IPS-18a (cell line): ENCODE results near the gene CGB1.
"Not testable (repeated sequence)": the region's sequence is repeated elsewhere in the genome, so short reads cannot be mapped to it uniquely, and the experiment has no call there.

ENCODE experiments used
- H3K27ac ChIP-seq: one replicate; pipeline ENCODE4 v1.5.1; 2013; ENCODE audit warnings: low read length
- H3K27me3 ChIP-seq: one replicate; pipeline ENCODE4 v1.6.1; 2013; ENCODE audit warnings: mild to moderate bottlenecking, low read length; ENCODE audit not compliant: control insufficient read depth, insufficient read depth
- H3K36me3 ChIP-seq: one replicate; pipeline ENCODE4 v1.6.1; 2013; ENCODE audit warnings: low read depth, low read length; ENCODE audit not compliant: control insufficient read depth
- H3K4me1 ChIP-seq: one replicate; pipeline ENCODE4 v1.6.1; 2013; ENCODE audit warnings: low read depth, low read length; ENCODE audit not compliant: control insufficient read depth
- H3K4me3 ChIP-seq: one replicate; pipeline ENCODE4 v1.5.1; 2013; ENCODE audit warnings: low read length
- H3K9ac ChIP-seq: one replicate; pipeline ENCODE4 v1.6.1; 2013; ENCODE audit warnings: mild to moderate bottlenecking, low read length, moderate library complexity
- H3K9me3 ChIP-seq: one replicate; pipeline ENCODE4 v1.6.1; 2013; ENCODE audit warnings: low read depth, low read length; ENCODE audit not compliant: control insufficient read depth

Gene CGB1

DNA sequence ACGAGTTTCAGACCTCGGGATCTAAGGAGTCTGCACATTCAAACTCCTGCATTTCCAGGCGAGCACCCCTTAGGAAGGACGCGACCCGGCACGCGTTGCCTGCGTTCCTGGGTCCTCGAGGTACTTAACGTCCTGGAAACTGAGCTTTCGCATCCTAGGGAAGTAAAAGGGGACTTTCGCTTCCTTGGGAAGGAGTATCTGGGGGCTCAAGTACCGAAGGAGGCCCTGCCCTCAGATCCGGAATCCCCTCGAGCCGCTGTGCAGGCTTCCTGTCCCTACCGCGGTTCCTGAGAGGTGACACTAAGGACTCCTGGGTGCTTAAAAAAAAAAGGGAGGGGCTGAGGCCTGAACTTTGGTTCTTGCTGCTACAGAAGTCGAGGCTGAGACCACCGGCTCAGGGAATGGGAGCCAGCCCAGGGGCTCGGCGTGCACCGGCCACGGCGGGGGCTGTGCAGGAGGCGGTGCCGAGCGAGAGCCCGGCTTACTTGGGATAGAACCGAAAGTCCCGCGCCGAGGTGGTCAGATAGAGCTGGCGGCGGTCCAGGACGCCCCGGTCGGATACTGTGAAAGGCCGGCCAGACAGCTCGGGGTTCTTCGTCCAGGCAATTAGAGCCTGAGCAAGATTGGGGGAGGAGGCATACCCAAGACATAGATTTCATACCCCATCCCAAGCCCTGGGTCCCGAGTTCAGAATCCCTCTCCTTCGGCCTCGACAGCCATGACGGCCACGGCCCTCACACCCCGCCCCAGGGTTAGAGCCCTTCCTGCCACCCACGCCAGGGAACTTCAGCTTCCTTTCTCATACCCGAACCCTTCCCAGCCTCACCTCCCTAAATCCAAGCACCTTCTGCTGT, 18.1 kb downstream of the CGB1 start:
- not testable (repeated sequence) for H3K9me3 ChIP-seq, H3K36me3 ChIP-seq, H3K9ac ChIP-seq, H3K4me1 ChIP-seq, H3K27ac ChIP-seq
- H3K4me3 ChIP-seq, result peak overlapping the region; percentile 51
- peaks cover 38% of the 10 kb centered on the region for H3K27me3 ChIP-seq

DNA sequence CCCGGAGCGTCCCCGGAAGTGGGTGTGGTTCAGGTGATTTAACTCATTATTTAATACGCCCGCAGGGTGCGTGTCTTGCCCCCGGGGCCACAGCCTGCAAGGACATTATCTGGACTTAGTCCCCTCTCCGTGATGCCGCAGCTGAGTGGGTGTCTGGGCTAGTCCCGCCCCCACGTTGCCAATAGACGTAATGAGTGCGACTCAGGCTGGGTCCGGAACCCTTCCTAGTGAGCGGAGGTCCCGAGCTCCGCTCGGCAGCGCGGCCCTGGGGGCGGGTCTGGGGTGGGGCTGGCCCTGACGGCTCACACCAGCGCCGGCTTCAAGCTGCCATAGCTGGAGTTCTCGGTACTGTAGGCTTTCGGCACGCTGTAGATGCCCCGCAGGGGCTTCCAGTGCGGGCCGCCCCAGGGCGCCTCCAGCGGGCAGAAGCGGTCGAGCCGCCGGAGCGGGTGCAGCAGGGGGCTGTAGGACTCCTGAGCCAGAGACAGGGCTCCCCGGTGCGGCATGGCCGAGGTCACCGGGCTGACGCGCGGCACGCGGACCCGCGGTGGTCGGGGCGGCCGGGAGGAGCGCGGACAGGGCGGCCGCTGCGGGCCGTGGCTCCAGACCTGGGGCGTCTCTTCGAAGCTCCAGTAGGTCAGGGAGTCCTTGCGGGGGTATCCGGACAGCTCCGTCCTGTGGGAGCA, 18.9 kb downstream of the CGB1 start:
- Histone ChIP-seq H3K9ac (no peak overlapping the region), H3K27me3 (peaks cover 38% of the 10 kb centered on the region), H3K4me1 (peaks cover 4% of the 10 kb centered on the region), H3K9me3 (no peaks in the 10 kb centered on the region), H3K36me3 (peaks cover 9% of the 10 kb centered on the region), H3K4me3 (peak overlapping the region; percentile 51), H3K27ac (no peak overlapping the region)

DNA sequence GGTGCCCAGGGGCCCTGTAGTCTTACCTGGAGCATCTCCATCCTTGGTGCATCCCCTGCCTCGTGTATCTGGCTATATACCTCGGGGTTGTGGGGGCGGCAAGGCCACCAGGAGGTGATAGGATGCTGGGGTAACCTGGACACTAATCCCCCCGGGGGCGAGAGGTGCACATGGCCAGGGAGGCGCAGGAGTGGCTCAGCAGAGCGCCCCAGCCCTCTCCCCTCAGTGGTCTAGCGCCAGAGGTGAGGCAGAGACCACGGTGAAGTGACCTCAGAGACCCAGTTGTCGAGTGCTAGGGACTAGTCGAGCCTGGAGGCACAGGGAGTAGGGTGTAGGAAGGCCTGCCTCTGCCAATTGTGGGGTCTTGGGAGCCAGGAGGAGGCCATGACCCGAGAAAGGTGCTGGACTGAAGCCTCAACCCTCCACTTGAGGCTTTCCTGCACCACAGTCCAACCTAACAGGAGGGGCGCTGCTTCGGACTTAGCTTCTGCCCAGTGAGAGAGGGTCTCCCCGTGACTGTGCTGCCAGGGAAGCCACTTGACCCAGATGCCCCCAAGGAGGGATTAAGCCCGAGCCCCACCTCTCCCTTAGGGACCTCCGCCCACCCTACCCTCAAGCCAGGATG, 19.5 kb downstream of the CGB1 start, which contains the start of gene LHB:
TSS of gene LHB (minus strand) at position 51 of the 625 bp plus-strand sequence. CDS start at position 41, 10 bp downstream.
- Histone ChIP-seq H3K9me3 (no peaks in the 10 kb centered on the region), H3K27me3 (peaks cover 37% of the 10 kb centered on the region), H3K4me3 (peak within 1 kb of the TSS; percentile 51), H3K36me3 (peaks cover 9% of the 10 kb centered on the region), H3K9ac (no peak within 1 kb of the TSS), H3K27ac (no peak within 1 kb of the TSS), H3K4me1 (peaks cover 4% of the 10 kb centered on the region)

DNA sequence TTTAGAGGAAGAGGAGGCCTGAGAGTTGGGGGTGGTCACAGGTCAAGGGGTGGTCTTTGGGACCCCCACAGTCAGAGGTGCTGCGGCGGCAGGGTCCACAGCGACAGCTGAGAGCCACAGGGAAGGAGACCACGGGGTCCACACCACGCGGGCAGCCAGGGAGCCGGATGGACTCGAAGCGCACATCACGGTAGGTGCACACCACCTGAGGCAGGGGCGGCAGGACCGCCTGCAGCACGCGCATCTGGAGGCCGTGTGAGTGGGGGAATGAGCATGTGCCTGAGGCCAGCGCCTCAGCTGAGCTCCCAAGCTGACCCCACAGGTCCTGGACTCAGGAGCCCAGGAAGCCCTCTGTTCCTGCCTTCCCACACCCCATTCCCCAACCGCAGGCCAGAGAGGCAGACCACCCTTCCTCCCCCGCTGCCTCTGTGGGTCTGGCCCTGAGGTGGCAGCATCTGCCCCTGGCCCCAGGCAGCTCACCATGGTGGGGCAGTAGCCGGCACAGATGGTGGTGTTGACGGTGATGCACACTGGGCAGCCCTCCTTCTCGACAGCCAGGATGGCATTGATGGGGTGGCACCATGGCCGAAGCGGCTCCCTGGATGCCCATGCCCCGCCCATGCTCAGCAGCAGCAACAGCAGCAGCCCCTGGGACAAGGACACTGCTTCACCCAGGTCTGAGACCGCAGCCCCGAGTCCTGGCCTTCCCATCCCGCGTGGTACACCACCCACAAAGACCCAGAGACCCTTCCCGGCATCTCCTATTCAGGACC, 20.4 kb downstream of the CGB1 start:
- no peak overlapping the region for H3K4me3 ChIP-seq
- H3K36me3 ChIP-seq, result peaks cover 15% of the 10 kb centered on the region
- no peaks in the 10 kb centered on the region for H3K9me3 ChIP-seq
- peaks cover 4% of the 10 kb centered on the region for H3K4me1 ChIP-seq
- peaks cover 28% of the 10 kb centered on the region for H3K27me3 ChIP-seq
- H3K27ac ChIP-seq, result no peak overlapping the region
- no peak overlapping the region for H3K9ac ChIP-seq

DNA sequence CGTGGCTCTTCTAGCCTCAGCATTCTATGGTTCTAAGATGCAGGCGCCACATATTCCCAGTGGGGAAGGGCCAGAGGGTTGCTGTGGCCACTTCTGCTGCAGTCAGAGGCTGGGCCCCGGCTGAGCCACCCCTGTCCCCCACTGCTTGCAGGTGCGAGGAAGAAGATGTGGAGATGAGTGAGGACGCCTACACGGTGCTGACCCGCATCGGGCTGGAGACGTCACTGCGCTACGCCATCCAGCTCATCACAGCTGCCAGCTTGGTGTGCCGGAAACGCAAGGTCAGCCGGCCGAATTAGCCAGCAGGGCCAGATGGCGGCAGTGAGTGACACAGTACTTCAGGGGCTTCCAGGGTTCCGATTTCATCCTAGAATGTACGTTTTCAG, 21.8 kb downstream of the CGB1 start:
- Histone ChIP-seq H3K9ac (no peak overlapping the region), H3K27ac (no peak overlapping the region), H3K36me3 (peaks cover 26% of the 10 kb centered on the region), H3K4me3 (no peak overlapping the region), H3K4me1 (peaks cover under 1% of the 10 kb centered on the region), H3K27me3 (peaks cover 19% of the 10 kb centered on the region), H3K9me3 (no peaks in the 10 kb centered on the region)

DNA sequence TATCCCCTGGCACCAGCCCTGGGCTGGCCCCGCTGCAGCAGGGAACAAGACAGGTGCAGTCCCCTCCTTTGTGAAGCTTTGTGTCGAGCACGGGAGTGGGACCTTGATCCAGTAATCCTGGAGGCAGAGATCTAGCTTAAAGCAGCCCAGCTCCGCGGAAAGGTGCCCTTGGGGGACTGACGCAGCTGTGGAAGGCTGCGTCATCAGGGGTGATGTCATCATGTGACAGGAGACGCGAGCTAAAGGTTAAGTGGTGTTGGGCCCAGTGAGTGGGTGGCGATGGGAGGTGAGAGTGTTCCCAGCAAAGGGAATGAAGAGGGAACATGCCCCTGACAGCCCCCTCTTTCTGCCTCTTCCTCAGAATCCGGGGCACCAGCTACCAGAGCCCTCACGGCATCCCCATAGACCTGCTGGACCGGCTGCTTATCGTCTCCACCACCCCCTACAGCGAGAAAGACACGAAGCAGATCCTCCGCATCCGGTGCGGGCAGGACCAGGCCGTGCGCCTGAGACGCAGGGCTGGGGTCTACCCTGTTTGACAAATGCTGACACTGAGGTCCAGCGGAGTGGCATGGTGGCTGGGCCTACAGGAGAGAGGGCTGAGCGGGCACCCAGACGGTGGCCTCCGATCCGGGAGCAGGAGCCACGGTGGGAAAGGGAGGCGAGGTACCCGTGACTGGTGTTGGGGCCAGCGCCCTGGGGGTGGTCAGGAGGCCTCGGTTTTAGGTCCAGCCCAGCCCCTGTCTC, 22.4 kb downstream of the CGB1 start:
- H3K4me3 ChIP-seq, result no peak overlapping the region
- H3K4me1 ChIP-seq, result no peaks in the 10 kb centered on the region
- peaks cover 30% of the 10 kb centered on the region for H3K36me3 ChIP-seq
- no peaks in the 10 kb centered on the region for H3K9me3 ChIP-seq
- no peak overlapping the region for H3K27ac ChIP-seq
- H3K9ac ChIP-seq, result no peak overlapping the region
- peaks cover 19% of the 10 kb centered on the region for H3K27me3 ChIP-seq

DNA sequence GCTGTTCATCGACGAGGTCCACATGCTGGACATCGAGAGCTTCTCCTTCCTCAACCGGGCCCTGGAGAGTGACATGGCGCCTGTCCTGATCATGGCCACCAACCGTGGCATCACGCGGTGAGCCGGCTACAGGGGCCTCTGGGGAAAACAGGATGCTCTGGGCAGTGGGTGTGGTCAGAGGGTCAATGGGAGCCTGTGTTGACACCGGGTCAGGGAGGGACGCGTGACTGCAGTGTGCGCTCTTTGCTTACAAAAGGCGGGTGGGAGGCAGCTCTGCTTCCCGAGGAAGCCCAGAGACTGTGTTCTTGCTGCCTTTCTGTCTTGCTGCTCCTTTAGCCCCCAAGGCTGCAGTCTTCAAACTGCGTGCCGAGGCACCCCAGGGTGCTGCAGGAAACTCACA, 25.5 kb downstream of the CGB1 start:
- Histone ChIP-seq H3K9me3 (no peaks in the 10 kb centered on the region), H3K4me3 (no peak overlapping the region), H3K27ac (no peak overlapping the region), H3K9ac (no peak overlapping the region), H3K4me1 (no peaks in the 10 kb centered on the region), H3K36me3 (peaks cover 43% of the 10 kb centered on the region), H3K27me3 (no peaks in the 10 kb centered on the region)

DNA sequence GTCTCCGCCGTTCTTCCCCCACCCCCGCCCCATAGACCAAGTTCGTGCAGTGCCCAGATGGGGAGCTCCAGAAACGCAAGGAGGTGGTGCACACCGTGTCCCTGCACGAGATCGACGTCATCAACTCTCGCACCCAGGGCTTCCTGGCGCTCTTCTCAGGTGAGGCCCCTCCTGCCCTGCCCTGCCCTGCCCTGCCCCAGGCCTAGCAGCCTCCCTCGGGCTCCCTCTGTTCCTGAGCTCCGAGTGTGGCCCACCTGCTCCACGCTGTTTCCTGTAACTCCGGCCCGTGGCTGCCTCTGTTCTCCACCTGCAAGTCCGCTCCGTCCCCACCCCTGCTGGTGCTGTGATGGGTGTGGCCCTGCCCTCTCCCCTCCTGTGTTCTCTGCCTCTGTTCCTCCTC, 26.2 kb downstream of the CGB1 start:
- Histone ChIP-seq H3K27me3 (no peaks in the 10 kb centered on the region), H3K4me1 (no peaks in the 10 kb centered on the region), H3K4me3 (no peak overlapping the region), H3K9me3 (no peaks in the 10 kb centered on the region), H3K36me3 (peaks cover 40% of the 10 kb centered on the region), H3K9ac (no peak overlapping the region), H3K27ac (no peak overlapping the region)

DNA sequence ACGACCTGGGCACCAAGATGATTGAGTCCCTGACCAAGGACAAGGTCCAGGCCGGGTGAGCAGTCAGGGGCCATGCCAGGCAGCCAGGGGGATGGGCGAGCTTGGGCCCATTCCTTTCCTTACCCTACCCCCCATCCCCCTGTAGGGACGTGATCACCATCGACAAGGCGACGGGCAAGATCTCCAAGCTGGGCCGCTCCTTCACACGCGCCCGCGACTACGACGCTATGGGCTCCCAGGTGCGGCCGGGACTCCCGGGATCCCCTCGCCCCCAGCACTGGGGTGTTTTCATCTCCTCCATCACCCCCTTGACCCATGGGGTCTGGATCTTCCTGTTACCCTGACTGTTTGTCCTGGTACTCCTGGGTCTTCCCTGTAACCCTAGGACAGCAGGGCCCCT, 26.9 kb downstream of the CGB1 start:
- H3K36me3 ChIP-seq, result peaks cover 39% of the 10 kb centered on the region

DNA sequence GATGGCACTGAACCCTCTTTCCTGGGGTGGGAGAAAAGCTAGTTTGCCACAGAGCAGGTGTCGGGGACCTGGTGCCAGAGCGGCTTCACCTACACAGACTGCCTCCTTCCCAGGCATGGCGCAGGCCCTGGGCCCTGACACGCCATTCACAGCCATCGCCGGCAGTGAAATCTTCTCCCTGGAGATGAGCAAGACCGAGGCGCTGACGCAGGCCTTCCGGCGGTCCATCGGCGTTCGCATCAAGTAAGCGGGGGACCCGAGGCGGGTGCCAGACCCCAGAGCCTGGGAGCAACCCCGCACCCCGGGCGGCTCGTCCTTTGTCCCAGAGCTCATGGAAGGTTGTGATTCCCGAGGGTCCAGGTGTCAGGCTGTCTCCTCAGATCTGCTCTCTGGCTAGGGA, 29.8 kb downstream of the CGB1 start:
- H3K9me3 ChIP-seq, result no peaks in the 10 kb centered on the region
- no peak overlapping the region for H3K4me3 ChIP-seq
- H3K27me3 ChIP-seq, result no peaks in the 10 kb centered on the region
- H3K9ac ChIP-seq, result no peak overlapping the region
- no peaks in the 10 kb centered on the region for H3K4me1 ChIP-seq
- H3K36me3 ChIP-seq, result peaks cover 53% of the 10 kb centered on the region
- H3K27ac ChIP-seq, result no peak overlapping the region

More for the DNA sequence above, 26.9 kb downstream of the CGB1 start:
- H3K27me3 ChIP-seq, result no peaks in the 10 kb centered on the region
- H3K4me1 ChIP-seq, result no peaks in the 10 kb centered on the region
- H3K9ac ChIP-seq, result no peak overlapping the region
- H3K4me3 ChIP-seq, result no peak overlapping the region
- H3K9me3 ChIP-seq, result no peaks in the 10 kb centered on the region
- no peak overlapping the region for H3K27ac ChIP-seq
